COR-L47 (cell line): ENCODE measurements around the gene RBFOX1.

ENCODE experiments used
- DNase-seq: peaks from one replicate; lab custom pipeline; 2025; lab: John Stamatoyannopoulos, UW

Gene RBFOX1

DNA sequence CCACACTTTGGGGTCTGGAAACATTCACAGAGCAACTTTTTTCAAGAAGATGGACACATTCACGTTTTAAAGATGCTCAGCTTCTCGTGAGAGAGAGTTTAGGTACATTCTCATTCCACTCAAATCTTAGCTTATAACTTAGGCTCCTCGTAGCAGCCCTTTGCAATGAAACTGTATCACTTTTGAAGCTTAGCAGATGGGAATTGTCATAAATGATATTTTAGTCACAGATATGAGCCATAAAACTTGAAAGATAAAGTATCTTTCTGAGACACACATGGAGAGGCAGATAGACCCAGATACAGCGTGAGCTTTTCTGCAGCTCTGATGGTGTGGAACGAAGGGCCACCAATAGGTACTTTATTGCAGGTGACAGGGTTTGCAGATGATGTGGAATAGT, 41.1 kb downstream of the RBFOX1 start:
- DNase-seq: no peak

DNA sequence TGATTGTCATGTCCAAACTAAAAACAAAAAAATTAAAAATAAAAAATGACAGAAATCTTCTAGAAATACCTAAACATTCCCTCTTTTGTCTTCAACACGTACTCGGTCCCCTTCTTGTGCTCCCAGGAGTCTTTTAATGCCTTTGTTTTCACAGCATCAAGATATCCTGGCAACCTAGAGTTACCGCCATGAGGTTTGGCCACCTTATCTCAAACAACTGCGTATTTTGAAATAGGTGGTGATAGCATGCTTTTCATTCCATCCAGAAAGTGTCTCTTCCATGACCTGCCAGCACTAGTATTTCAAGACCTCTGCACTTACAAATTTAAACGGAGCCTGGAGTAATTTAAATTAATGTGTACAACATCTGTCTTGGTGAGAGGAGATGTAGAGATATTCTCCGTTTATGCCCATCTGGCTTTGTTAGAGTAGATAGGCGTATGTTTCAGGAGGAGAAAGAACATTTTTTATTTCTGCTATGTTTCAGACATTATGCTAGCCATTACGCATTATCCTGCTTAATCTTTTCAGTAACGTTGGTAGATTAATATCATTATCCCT, 42.0 kb downstream of the RBFOX1 start:
- no peak for DNase-seq

DNA sequence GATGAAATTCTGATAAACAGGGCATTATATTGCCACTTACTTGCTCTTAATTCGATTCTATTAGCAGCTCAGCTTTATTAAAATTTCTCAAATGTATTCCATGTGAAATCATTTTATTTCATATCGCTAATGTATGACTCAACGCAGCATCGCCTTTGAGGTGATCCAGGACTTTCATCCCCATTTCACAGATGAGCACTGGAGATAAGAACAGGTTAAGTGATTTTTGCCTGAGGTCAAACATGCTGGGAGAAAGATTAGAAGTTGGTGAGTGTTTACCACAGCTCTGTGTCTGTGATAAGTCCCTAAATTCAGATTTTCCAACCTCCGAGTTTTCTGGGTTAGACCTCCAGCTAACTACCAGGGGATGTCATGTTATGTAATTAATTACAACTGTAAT, 43.6 kb downstream of the RBFOX1 start:
- no peak for DNase-seq

DNA sequence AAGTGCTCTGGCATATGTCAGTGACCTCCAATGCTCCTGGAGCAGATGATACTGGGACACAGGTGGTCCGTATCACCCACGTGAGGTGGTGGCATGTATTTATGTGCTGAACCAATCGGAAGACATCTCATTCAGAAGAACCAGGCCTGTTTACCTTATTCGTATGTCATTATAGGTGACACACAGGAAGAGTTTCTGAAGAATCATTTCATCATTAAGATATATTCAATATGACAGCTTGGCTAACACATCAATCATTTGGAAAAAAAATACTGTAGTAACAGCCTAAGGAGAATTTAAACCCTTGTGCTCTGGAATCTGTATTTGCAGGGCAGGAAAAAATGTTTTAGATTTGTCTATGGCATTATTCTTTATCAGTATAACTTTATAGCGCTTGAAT, 44.6 kb downstream of the RBFOX1 start:
- no peak for DNase-seq

DNA sequence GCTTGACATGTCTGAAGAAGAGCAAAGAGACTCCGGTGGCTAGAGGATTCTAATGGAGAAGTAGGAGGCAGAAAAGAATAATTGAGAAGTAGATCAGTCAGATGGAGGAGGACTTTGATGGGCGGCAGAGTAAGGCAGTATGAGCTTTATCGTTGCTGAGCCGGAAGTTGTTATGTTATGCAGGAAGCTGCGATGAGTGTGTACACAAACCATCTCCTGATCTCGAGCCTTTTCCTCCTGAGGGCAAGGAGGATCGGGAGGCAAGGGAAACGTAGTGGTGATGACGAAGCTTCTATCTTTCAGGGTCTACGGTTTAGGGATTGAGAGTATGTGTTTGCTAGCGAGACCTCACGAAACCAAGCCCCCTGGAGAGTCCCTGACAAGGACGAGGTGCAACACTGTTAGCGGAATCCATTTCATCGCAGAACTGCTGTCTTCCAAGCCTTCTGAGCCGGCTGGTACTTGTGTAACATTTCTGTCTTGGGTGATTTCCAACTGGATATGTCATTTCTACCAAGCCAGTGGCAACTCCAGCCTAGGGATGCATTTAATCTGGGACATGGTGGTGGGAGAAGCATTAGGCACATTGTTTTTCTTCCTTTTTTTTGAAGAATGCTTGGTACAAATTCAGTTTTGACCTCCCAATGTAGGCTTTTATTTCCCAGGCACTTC, 45.5 kb downstream of the RBFOX1 start:
- DNase-seq: no peak

DNA sequence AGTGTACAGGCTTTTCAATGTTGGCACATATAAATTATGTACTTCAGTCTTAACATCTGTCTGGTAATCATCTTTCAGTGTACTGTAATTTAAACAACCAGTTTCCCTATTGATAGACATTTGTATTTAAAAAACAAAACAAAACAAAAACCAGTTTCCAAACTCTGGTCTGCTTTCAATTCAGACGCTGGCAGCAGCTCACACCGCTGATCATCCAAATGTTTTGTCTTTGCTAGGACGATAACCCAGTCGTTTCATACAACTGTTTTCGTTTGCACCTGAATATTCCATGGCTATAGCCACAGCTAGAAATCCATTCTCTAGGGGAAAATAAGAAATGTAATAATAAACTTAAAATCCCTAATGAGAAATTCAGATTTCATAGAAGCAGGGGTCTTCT, 47.8 kb downstream of the RBFOX1 start:
- DNase-seq: no peak

DNA sequence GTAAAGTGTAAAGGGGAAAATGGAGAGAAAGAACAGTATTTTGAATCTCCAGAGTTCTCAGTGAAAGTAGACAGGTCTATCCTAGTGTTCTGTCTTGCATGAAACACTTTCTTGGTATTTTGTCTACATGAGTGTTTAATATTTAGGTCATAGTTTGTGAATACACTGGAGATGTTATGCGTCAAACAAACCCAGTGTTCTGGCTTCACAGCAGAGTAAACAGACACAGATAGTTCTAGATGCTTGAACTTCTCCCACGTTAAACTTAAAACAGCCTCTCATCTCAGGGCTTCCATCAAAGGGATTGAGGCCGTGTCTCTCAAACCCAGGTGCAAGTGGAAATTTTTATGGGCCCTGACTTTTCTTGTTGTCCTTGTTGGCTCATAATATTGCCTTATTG, 48.3 kb downstream of the RBFOX1 start:
- DNase-seq: no peak

DNA sequence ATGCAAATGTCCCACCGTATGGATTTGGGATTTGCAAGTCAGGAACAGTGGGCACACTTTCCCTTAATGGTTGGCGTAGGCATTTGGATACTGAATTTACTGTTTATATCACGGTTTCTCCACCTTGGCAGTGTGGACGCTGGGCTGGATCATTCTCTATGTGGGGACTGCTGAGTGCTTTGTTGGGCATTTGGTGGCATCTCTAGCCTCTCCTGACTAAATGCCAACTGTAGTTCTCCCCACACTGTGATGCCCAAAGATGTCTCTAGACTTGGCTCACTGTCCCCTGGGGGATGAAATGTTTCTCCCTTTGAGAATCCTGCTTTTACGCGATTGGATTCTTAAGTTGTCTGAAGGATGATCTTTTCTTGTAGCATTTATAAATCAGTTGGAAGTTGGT, 49.0 kb downstream of the RBFOX1 start:
- DNase-seq: no peak

DNA sequence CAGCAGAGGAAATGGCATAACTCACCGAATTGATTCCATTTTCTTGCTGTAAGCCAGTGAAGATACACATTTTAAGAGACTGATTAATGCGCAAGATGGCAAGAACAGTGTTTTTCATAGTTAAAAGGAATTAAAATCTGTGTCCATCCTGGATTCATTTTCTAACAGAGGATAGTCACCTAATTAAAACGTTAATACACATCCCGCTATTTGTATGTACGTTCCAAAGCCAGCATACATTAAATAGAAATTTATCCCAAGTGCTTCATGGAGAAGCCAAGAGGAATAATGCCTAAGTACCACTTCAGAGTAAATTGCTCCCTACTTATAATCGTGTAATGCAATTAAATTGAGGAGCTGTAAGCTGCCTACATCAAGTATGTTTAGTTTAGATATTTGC, 49.9 kb downstream of the RBFOX1 start:
- no peak for DNase-seq

DNA sequence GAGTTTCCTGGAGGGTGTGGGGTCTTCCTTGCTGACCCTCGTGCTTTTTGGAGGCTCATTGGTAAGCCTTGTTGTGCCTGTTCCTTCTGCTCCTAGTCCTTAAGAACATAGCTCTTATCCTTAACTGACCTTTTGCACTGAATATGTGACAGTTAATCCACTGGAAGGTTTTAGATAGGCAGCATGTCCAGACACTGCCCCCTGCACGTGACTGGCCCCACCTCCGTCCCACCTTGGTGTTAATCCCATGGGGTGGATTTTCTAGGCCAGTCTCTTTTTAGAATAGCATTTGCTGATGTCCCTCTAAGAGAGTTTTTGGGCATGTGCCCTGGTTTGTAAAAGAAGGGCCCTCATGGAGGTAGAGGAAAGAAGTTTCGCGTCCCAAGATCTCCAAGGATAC, 58.3 kb downstream of the RBFOX1 start:
- no peak for DNase-seq

DNA sequence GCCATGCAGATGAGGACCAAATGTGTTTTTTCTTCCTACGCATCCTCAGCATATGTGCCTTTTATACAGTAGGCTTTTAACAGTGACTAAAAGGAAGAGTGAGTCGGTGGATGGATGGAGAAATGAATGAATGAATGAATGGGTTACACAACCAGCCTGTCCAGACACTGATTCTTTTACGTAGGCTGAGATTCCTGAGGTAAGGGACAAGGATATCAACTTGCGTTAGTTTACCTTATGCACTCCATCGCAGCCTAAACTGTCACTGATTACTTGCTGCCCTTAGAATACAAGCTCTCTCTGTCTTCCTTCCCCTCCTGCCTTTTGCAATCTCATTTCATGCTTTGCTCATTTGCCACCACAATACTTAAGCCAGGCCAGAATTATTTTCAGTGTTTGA, 59.0 kb downstream of the RBFOX1 start:
- no peak for DNase-seq

DNA sequence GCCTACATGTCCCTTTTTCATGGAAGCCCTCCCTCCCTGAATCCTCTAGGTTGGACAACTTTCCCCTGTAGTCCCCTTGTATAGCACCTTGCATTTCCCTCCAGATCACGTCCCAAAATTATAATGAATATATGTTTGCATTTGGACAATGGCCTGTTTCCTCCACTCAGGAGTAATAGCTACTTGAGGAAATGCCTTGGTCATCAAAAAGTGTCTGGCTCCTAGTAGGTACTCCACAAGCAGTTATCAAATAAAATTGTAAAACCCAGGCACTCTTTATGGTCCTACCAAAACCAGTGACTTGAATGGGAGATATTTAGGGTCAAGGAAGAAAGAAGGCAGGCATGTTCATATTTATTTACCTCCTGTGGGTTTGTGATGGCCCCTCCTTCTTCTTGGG, 59.6 kb downstream of the RBFOX1 start:
- no peak for DNase-seq

DNA sequence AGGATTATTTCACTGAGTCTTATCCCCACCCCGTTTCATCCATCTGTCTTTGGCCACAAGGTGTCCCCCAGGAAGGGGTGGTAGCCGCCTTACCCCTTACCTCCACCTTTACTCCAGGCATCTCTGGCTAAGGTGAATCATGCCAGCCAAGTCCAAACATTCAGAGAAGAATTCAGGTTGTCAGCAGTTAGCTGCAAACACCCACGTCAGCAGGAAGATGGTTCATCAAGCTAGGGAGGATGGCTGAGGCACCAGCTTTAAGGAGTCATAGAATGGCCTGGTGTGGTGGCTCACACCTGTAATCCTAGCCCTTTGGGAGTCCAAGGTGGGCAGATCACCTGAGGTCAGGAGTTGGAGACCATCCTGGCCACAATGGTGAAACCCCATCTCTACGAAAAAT, 61.0 kb downstream of the RBFOX1 start:
- no peak for DNase-seq

DNA sequence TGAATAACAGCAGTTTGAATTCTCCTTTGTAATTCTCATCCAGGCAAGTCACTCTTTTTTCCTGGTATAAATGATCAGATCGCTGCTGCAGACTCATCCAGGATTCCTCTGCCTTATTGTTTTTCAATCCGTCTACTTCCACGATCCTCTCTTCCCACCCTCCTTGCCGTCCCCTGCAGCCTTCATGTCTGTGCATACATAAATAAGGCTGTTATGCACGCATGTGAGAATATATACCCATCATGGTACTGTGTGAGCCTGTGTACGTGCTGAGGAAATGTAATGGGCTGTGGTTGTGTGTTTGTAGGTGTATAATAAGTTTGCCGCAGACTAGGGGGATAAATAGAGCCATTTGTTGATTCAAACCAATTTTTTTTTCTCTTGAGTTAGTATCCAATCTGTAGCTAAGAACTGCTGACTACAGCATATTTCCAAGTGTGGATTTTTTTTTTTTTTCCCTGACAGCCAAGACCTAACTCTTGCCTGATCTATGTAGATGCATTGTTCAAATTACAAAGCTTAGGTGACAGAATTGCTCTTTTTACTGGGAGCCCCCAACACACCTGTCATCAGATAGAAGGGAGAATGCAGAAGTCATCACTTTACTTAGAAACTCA, 62.2 kb downstream of the RBFOX1 start:
- DNase-seq: no peak

DNA sequence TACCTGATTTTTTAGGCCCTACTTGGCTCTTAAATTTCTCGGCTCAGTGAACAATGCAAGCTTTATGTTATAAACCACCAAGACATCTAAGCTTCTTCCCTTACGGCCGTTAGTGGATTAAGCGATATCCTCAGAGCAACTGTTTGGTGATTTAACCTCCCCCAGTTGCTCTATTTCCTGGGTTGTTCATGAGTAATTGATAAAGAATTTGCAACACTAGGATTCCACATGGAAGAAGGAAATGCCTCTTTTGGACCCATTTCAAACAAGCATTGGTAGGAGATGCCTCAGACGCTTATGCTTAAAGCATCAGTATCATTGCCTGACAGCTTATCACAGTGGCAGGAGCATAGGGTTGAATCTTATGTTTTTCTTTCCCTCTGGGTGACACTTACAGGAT, 65.3 kb downstream of the RBFOX1 start:
- DNase-seq: no peak

DNA sequence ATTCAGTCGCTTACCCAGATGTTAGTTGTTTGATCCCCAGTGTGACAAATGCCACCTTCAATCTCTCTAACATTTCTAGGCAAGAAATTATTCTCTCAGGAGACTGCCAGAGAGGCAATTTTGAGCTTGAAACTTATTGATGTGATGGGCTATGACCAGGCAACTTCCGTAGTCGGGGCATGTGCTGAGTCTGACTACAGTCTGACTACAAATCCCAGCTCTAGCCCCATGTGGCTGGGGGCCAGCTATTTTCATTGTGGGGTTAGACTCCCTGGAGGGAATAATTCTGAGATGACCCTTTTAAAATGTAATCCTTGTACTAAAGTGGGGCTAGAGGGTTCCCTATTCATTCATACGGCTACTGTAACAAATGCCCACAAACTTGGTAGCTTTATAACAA, 65.9 kb downstream of the RBFOX1 start:
- DNase-seq: no peak

DNA sequence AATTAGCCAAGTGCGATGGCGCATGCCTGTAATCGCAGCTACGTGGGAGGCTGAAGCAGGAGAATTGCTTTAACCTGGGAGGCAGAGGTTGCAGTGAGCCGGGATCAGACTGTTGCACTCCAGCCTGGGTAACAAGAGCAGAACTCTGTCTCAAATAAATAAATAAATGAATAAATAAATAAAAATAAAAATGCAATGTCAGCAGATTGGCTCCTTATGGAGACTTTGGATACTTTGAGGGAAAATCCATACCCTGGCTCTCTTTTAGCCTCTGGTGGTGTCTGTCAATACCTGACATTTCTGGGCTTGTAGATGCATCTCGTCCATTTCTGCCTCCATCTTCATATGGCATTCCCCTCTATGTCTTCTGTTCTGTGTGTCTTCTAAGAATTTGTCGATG, 66.7 kb downstream of the RBFOX1 start:
- DNase-seq: no peak

DNA sequence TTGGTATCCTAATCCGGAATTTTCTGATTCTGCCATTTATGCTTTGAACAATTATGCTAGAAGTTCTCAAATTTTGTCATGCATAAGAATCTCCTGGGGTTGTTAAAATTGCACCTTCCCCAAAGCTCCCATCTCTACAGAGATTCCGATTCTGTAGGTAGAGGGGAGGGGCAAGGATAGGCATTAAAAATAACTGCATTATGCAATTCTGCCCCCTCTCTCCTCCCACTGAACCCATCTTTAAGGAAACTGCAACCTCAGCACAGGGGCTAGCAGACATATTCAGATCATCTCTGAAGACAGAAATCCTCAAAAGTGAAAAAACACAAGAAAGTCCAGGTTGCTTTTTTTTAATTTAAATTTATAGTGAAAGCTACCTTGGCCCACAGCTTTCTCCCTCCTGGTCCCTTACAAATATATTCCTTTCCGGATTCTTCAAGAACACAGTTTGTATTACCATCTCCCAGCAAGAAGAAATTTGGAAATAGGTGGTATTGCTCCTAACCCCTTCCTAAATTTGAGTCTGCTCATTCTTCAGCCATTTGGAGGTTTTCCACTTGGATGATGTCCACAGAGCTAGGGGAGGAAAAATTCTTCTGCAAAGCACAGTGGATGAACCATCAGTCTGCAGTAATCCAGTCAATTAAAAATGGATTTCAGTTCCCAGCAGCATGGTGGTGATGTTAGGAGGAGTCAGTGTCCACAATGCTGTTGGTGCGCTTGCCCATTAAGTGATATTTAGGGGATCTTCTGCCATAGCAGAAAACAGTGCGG, 67.7 kb downstream of the RBFOX1 start:
- DNase-seq: no peak

DNA sequence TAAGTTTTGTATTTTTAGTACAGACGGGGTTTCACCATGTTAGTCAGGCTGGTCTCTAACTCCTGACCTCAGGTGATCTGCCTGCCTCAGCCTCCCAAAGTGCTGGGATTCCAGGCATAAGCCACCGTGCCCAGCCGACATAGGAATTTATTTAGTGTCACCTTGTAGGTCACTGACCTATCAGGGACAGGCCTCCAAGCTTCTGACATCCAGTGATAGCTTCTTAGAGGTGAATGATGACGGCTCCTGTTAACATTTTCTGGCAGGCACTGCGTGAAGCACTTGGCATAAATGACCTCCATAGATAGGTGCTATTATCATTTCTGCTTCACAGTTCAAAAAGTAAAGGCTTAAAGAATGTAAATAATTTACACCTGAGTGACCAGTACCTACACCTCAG, 71.6 kb downstream of the RBFOX1 start:
- no peak for DNase-seq

DNA sequence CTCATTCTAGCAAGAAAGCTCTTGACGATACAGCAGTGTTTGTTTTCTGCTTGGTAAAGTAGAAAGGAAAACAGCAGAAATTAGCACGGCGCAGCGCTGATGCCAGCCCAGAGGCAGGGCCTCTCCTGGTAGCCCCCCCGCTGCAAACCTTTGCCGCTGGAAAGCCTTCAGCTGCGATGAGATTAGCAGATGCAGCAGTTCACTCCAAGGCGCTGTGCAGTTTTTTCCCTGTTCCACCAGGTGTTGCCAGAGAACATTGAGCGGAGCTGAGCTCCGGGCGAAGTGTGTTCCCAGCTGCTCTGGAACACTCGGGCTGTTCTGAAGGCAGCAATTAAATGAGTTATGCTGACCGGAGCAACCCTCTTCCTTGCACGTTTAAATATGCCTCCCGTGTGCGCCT, 72.5 kb downstream of the RBFOX1 start:
- peak; percentile 90 for DNase-seq

DNA sequence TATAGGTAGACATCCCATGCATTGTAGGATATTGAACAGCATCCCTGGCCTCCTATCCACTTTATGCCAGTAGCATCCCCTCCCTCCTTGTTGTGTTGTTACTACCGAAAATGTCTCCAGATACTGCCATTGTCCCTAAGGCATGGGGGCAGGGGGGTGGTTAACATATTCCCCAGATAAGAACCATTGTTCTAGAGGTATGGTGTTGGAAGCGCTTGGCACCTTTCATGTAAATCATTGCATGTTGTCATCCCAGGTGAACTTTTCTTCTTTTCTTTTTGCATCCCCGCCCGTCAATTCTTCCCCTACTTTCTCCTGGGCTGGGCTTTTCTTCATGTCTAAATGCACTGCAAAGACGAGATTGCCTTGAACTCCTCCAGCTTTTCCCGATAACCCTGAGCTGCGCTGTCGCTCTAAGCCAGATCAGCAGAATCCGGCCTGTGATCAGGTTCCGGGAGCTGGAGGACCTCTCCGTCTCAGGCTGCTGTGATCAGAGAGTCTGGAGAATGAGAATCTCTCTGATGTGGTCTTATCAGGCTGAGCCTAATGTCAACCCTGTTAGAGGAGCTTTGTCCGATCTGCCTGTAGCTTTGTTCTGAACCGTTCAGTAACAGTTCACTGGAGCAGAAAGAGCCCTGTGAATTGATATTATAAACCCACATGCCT, 76.2 kb downstream of the RBFOX1 start:
- no peak for DNase-seq

DNA sequence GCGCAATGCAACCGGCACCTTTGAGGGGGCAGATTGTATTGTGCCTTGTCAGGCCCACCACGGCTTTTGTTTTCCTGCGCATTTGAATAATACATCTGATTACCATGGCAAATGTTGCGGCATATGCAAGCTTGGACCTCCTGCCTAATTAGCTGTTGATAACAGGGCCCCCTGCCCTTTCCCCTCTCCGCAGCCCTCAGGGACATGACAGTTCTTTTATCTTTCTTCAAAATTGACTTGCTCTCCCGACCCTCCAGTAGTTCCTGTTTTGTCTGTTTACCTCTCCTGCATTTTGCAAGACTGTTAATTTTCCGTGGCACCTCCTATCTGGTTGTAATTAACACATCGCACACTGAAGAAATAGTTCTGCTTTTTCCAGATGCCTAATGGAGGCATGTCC, 86.8 kb downstream of the RBFOX1 start:
- DNase-seq: no peak

DNA sequence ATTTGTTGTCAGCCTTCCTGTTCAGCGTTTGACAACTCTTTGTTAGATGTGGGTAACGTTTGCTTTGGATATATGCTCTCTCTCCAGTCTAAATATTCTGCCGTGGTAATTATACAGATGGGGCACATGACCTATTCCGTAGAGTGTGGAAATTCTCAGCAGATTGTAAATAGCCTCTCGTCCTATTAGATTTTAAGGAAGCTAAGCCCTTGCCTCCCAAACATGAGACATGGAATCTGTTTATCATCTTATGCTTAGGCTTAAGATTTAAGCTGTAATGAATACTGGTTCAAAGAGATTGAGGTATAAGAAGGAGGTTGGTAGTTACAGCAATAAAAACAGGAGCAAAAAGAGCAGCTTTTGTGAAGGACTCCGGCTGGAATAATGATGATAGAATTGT, 87.4 kb downstream of the RBFOX1 start:
- DNase-seq: no peak
